GM19463 (cell line): Measurements from ENCODE around the gene PLXDC2.
"Not testable (repeated sequence)": the region's sequence is repeated elsewhere in the genome, so short reads cannot be mapped to it uniquely, and the experiment has no call there.

Experiments
- ATAC-seq: cut with Tn5 transposase; IDR thresholded peaks from one replicate; pipeline ENCODE4 v1.9.1; 2021; ENCODE audit warnings: mild to moderate bottlenecking, moderate library complexity; ENCODE audit not compliant: unreplicated experiment

The PLXDC2 gene

GRCh38 chr10:19816411-19817230 is at the start of gene PLXDC2:
PLXDC2 (plus strand) TSS chr10:19816432.
- ATAC-seq, result peak; percentile 41

DNA sequence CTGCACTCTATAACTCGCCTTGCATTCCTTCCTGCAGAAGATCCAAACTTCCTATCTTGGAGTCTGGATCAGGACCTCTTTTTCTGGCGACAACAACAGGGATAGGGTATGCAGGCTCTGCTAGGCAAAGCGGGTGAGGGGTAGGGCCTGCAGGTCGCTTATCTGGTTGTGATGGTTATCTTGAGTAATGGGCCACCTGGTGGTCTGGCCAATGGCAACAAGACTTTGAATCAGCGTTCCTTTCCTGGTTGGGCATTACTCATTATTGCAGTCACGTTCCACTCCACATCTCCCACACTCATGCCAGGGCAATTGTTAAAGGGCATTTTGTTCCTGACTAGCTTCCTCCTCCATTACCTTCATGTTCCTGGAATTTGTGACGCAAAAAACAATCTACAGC is 48.4 kb upstream of the PLXDC2 start:
- no peak for ATAC-seq

GRCh38 chr10:19769826-19770225 is 46.4 kb upstream of the PLXDC2 start:
- ATAC-seq, result not testable (repeated sequence)

GRCh38 chr10:19772972-19773371 is 43.3 kb upstream of the PLXDC2 start:
- ATAC-seq, result no peak

- no peak for ATAC-seq
Observed at GRCh38 chr10:19775296-19775695, 40.9 kb upstream of the PLXDC2 start.

DNA sequence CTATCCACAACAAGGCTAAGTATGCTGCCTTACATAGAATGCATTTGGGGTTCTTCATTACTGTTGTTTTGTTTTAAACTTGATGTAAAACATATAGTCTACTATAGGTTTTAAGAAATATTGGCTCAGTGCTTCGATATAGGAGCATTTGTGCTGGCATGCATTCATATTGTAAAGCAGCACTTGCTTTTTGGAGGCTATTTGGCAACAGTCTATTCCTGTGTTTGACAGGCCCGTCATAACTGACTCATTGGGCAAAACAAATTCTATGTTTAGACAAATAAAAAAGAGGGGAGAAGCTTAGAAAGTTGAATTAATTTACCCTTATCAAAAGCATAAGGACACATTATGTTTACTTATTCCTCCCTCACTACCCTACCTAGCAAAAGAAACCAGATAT is 38.4 kb upstream of the PLXDC2 start:
- ATAC-seq, result no peak

DNA sequence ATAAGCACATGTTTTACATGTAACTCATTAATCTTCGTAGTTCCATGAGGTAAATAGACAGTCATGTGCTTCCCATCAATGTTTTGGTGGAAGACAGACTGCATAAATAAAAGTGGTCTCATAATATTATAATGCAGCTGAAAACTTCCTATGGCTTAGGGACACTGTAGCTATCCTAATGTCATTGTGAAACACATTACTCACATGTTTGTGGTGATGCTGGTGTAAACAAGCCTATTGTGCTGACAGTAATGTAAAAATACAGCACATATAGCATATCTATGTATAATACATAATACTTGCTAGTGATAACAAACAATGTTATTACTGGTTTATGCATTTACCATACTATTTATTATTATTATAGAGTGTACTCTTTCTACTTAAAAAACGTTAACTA is 37.2 kb upstream of the PLXDC2 start:
- ATAC-seq, result no peak

DNA sequence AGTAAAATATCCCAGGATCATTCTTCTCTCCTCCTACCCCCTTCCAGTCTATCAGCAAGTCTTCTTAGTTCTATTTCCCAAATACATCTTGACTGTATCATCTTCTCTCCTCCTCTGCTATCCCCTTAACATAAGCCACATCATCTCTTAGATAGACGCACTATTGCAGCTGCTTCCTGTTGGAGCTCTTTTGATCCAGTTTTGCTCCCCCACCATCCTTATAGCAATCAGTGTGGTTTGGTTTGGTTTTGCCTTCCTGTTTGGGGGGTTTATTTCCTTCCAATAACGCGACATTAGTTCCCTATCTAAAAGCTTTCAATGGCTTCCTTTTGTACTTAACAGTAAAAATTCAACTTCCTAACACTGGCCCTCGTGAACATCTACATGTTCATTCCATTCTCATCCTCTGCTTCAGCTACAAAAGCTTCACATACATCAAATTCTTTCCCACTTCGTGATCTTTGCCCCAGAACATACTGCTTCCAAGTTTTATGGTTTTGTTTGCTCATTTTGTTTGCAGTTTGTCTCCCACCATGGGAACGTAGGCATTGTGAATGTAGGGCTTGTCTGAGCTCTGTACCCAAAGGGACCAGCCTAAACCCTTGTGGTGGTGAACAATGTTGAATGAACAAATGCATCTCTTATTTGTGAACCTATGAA is 33.7 kb upstream of the PLXDC2 start:
- no peak for ATAC-seq

- ATAC-seq, result no peak
Observed at GRCh38 chr10:19783721-19784120, 32.5 kb upstream of the PLXDC2 start.

GRCh38 chr10:19785366-19785765 is 30.9 kb upstream of the PLXDC2 start:
- ATAC-seq, result no peak

- peak; percentile 84 for ATAC-seq
Observed at GRCh38 chr10:19788075-19788686, 28.1 kb upstream of the PLXDC2 start.

GRCh38 chr10:19788902-19789301 is 27.3 kb upstream of the PLXDC2 start:
- no peak for ATAC-seq

DNA sequence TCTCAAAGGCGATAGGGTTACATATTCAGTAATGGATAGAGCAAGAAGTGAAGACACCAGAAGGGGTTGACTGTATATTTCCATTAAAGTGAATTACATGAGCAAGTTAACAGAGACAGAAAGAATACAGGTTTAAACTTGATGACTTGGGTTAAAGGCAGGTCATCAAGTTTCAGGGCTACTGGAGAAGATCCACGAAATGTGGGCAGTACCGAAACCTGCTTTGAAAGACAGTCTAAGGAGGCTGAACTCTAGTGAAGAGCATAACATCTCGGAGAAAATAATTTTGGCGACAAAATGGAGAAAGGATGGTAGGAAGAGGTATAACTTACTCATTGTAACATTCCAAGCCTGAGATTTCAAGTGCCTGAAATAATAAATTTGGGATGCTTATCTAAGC is 26.6 kb upstream of the PLXDC2 start:
- no peak for ATAC-seq

- no peak for ATAC-seq
Observed at GRCh38 chr10:19791032-19791431, 25.2 kb upstream of the PLXDC2 start.

DNA sequence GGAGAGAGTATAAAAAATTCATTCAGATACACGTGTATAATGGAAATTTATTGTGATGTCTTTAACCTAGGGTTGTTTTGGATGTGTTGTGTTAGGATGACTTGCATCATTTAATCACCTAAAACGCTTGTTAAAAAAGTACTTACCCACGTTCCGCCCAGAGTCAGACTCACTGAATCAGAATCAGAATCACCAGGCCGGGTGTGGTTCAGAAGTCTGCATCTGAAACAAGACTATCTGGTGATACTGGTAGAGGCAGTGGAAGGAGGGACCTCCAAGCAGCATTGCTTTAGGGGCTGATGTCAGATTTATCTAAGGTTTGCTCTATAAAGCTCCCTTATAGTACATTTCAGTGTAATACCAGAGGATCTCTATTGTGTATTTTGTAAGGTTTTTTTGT is 20.5 kb upstream of the PLXDC2 start:
- no peak for ATAC-seq

- no peak for ATAC-seq
Observed at GRCh38 chr10:19800161-19800560, 16.1 kb upstream of the PLXDC2 start.

DNA sequence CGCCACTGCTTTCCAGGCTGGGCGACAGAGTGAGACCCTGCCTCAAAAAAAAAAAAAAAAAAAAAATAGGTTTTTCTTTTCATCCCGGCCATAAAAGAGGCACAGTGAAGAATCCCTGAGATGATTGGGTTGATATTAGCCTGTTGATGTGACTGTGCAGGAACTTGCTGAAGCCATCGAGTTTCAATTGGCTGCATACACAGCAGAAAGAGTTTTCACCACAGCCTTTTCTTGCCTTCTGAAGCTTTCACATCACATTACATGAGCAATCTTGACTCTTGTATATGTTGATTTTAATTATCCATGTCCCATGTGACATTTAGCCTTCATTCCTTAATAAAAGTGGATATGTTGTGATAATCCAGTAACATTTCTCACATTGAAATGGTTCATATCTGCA is 14.9 kb upstream of the PLXDC2 start:
- ATAC-seq, result no peak

DNA sequence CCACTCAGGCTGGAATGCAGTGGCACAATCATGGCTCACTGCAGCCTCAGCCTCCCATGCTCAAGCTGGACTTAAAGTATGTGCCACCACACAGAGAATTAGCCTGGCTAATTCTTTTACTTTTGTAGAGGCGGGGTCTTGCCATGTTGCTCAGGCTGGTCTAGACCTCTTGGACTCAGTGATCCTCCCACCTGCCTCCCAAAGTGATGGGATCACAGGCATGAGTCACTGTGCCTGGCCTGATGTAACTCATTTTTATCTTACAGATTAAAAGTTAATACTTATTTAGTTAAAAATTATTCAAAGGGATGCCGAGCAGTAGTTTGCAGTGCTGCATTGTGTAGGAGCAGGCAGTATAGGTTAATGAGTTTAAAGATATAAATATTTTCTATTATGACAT is 12.6 kb upstream of the PLXDC2 start:
- ATAC-seq, result no peak

DNA sequence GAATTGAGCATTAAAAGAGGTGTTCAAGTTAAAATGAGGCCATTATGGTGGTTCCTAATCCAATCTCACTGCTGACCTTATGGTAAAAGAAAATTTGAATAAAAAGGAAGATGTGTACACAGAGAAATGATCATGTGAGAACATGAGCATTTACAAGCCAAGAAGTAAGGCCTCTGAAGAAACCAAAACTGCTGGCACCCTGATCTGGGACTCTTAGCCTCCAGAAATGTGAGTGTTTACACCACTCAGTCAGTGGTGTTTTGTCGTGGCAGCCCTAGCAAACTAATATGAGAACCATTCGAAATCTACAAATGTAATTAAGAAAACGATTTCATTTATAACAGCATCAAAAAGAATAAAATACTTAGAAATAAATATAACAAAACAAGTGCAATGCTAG is 6.8 kb upstream of the PLXDC2 start:
- ATAC-seq, result no peak

GRCh38 chr10:19811540-19811939 is 4.7 kb upstream of the PLXDC2 start:
- ATAC-seq, result no peak

DNA sequence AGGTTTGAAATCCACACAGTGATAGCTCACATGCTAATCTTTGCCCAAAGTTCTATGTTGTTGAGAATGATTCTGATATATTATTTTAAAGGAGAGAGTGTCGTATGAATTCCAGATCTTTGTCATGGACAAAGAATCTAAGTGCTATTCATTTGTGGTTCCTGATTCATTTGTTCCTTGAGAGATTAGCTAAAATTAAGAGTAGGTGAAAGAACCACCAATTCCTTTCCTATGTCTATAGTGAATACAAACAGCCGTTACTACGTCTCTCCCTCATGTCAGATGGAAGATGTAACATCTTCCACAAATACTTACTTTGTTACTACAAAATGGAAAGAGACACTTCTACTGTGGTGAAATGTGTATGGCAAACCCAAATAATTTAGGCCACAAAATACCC is 3.3 kb upstream of the PLXDC2 start:
- no peak for ATAC-seq
